MG63 (cell line): Measurements from ENCODE around the gene KDM4C. TPM values are rescaled to one million over a fixed set of nuclear protein-coding genes. Genes with fewer than 3 reads are reported as not detected.

Experiments used
- DNase-seq: peaks from one replicate; pipeline ENCODE4 v3.0.0-alpha.2; 2020
- H3K27me3 ChIP-seq: fragments of 250-450 bp; sonication (Bioruptor Pico); 2 replicates; pipeline ENCODE4 v1.5.1; 2020; ENCODE audit warnings: mild to moderate bottlenecking, moderate library complexity
- H3K36me3 ChIP-seq: fragments of 250-450 bp; sonication (Bioruptor Pico); 2 replicates; pipeline ENCODE4 v1.5.1; 2020; ENCODE audit warnings: mild to moderate bottlenecking, moderate library complexity
- H3K4me3 ChIP-seq: fragments of 250-450 bp; sonication (Bioruptor Pico); 2 replicates; pipeline ENCODE4 v1.5.1; 2020; ENCODE audit warnings: mild to moderate bottlenecking, moderate library complexity
- H3K9me3 ChIP-seq: fragments of 250-450 bp; sonication (Bioruptor Pico); 2 replicates; pipeline ENCODE4 v1.5.1; 2020; ENCODE audit warnings: mild to moderate bottlenecking, moderate library complexity
- total RNA-seq: library from RNA; depleted of rRNA; stranded (reverse); fragments of >200 nt; shearing (Covaris generic); gene quantifications from 2 replicates; pipeline ENCODE4 v1.2.3, GENCODE V29; 2014; ENCODE audit warnings: low replicate concordance

The KDM4C gene
- total RNA-seq, 1 experiment from 2014 or later: 1.8 TPM

DNA sequence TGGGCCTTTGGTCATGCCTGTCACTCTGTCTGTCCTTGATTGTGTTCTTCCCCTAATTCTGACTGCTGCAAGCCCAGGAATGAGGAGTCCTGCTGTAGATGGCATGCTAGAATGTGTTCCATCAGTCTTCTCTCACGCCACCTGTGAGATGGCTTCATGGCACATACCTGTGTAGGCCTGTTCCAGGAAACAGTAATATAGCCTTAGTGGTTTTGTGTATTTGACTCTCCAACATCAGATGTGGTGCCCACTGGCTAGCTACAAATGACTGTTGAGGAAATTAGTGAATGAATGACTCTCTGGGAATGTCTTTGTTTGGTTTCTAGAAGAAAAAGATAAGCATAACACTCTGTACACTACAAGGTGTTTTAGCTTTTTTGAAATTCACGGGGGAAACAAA, 367.5 kb downstream of the KDM4C start:
- DNase-seq: no peak
- Histone ChIP-seq H3K27me3 (no peaks in the 10 kb centered on the region), H3K9me3 (no peaks in the 10 kb centered on the region), H3K4me3 (no peak overlapping the region), H3K36me3 (no peaks in the 10 kb centered on the region)

DNA sequence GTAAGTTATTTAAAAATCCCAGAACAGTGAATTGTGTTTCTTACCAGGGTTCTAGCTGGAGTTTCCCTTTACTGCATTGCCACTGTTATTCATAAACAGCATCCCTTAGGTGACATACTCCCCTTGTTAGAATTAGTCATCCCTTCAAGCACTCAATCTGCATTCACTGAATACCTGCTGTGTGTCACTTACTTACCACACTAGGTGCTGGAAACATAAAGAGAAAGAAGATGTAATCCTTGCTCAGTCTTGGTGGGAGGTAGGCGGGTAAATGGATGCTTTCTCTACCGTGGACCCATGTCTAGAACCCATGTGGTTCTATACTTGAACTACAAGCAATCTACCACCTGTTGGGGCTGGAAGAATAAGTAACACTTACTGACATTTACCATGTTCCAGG, 371.6 kb downstream of the KDM4C start:
- DNase-seq: no peak

DNA sequence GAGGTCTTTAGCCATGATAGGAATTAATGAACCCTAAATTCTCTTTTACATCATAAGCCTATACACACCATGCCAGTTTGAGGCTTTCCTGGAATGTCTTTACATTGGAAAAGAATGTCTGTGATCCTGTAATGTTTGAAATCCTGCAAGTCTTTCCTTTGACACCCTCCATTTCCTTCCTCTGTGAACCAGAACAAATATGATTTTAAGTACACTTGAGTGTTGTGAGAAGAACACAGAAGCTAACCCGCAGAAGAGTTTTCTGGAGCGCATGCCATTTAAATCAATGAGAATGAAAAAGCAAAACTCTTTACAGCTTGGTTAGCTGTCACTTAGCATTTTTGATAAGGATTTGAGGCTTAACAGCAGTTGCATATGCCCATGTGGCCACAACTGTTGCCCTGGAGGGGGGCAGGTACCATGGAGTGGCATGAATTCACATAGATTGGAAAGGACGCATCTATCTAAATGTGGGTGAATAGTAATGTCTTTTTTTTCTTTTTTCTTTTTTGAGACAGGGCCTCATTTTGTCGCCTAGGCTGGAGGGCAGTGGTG, 372.6 kb downstream of the KDM4C start:
- H3K9me3 ChIP-seq: no peaks in the 10 kb centered on the region

More for the DNA sequence above, 371.6 kb downstream of the KDM4C start:
- H3K27me3 ChIP-seq: no peaks in the 10 kb centered on the region
- no peak overlapping the region for H3K4me3 ChIP-seq
- H3K36me3 ChIP-seq: no peaks in the 10 kb centered on the region
- H3K9me3 ChIP-seq: no peaks in the 10 kb centered on the region

DNA sequence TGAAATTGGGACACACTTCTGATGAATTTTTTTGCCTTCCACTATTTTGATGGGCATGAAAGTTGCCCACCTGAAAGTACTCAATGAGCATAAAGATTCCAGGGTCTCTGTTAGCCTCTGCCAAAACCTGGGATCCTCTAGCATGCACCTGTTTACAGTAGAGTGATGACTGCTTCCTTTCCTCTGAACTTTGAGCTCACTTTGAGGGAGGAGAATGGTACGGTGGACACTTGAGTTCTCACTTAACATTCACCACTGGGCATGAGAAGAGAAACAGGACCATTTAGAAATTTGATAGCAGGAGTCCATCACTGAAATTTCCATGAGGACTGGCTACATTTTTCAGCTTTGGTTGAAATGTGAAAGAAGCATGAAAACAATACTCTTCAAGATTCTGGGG, 374.8 kb downstream of the KDM4C start:
- H3K36me3 ChIP-seq: no peaks in the 10 kb centered on the region
- no peak overlapping the region for H3K4me3 ChIP-seq
- no peak for DNase-seq
- no peaks in the 10 kb centered on the region for H3K9me3 ChIP-seq
- no peaks in the 10 kb centered on the region for H3K27me3 ChIP-seq

More for the DNA sequence above, 372.6 kb downstream of the KDM4C start:
- DNase-seq: no peak
- Histone ChIP-seq H3K27me3 (no peaks in the 10 kb centered on the region), H3K4me3 (no peak overlapping the region), H3K36me3 (no peaks in the 10 kb centered on the region)

DNA sequence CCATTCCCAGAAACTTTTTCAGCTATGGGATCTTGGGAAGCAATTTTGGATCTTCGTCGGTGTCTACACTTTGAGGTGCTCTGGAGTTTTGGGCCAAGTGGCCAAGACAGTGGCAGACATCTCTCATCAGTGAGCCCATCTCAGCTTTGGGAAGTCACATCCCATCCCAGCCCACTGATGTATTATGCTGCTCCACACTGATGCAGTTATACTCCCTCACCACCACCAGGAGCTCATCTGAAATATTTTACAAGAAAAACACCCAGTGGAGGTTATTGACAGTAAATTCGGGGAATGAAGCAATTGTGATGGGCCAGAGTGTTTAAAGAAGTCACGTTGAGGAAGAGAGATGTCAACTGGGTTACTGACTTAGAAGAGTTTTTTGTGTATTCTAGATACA, 378.0 kb downstream of the KDM4C start:
- no peak overlapping the region for H3K4me3 ChIP-seq
- H3K9me3 ChIP-seq: no peaks in the 10 kb centered on the region
- H3K36me3 ChIP-seq: no peaks in the 10 kb centered on the region
- DNase-seq: no peak
- no peaks in the 10 kb centered on the region for H3K27me3 ChIP-seq

DNA sequence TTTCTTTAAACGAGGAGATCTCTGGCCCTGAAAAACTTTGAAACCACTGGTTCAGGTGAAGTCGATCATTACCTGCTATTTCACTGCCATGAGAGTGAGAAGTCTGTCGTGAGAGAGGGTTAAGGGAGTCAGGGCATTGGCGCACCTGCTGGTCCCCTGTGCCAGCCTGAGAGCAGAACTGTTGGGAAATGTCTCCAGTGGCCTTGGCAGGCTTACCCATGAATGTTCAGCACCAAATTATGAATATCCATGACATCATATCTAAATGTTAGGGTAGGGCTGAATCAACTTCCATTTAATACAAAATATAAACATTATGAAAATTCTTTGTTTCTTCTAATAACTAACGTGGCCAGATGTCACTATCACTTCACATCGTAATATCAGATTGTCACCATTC, 379.3 kb downstream of the KDM4C start:
- no peak for DNase-seq
- H3K9me3 ChIP-seq: no peaks in the 10 kb centered on the region
- no peaks in the 10 kb centered on the region for H3K27me3 ChIP-seq
- H3K4me3 ChIP-seq: no peak overlapping the region
- no peaks in the 10 kb centered on the region for H3K36me3 ChIP-seq

DNA sequence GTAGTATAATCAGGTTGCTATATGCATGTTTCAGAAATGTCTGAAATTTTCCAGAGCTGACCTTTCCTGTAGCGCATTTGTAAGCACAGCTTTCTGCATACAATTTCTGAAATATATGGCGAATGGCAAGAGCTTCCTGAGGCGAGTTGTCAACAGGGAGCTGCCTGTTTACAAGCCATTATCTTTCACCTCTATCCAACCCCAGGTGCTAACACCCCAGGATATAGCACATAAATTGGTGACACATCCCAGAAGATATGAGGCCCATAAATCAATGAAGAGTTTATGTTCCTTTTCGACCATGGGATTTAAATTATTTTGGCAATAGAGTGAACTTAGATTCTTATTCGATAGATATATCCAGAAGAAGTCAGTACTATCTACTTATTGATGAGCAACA, 379.8 kb downstream of the KDM4C start:
- H3K27me3 ChIP-seq: no peaks in the 10 kb centered on the region
- no peaks in the 10 kb centered on the region for H3K36me3 ChIP-seq
- H3K9me3 ChIP-seq: no peaks in the 10 kb centered on the region
- DNase-seq: no peak
- no peak overlapping the region for H3K4me3 ChIP-seq

DNA sequence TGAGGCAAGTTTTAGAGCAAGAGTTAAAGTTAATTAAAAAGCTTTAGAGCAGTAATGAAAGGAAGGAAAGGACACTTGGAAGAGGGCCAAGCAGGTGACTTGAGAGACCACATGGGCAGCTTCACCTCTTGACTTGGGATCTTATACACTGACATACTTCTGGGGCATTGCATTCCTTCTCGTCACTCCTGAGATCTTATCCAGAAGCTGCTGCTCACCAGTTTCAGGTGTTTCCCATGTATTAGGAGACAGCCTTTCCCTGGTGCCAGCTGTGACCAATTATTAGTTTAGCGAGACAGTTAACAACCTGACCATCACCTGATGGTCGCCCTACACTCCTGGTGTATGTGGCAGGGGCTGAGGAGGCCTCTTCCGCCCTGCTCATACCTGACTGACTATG, 382.1 kb downstream of the KDM4C start:
- Histone ChIP-seq H3K9me3 (no peaks in the 10 kb centered on the region), H3K4me3 (no peak overlapping the region), H3K27me3 (no peaks in the 10 kb centered on the region), H3K36me3 (no peaks in the 10 kb centered on the region)
- DNase-seq: no peak

DNA sequence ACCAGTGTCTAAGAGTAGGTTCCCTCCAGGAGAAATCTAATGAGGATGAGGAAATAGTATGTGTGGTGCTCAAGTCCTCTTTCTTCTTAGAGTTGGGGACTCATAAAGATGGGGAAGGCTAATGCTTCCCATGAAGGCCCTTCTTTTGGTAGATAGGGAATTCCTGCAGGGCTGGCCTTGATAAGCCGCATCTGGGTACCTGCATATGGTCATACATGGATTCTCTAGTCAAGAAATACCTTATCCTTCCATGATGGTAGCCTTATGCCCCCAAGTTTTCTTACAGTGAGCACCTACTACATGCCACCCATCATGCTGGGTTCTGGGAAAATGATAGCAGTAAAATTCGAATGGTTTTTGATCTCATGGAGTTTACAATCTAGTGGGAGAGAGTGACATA, 382.6 kb downstream of the KDM4C start:
- no peak for DNase-seq
- no peaks in the 10 kb centered on the region for H3K9me3 ChIP-seq
- no peaks in the 10 kb centered on the region for H3K27me3 ChIP-seq
- H3K36me3 ChIP-seq: no peaks in the 10 kb centered on the region
- H3K4me3 ChIP-seq: no peak overlapping the region

DNA sequence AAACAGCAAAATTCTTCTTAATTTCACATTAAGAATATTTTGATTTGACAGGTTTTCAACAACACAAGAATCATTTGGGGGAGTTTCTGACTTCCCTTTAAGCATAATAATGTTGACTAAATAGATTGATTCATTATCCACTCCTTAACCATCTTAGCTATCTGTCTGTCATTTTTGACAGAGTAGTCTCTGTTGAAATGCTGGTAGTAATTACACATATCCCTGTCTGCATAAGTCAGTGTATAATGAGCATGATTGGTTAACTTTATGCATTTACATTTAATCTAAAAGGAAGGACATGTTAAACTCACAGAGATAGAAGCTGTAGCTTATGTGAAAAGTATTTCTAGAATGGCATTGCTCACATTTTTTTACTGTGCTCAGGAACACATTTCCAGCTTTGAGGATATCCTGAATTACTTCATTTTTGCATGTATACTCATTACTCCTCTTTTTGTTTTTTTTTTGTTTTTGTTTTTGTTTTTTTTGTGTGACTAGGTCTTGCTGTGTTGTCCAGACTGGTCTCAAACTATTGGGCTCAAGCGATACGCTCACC, 385.9 kb downstream of the KDM4C start:
- Histone ChIP-seq H3K36me3 (no peaks in the 10 kb centered on the region), H3K9me3 (no peaks in the 10 kb centered on the region), H3K4me3 (no peak overlapping the region), H3K27me3 (no peaks in the 10 kb centered on the region)
- no peak for DNase-seq

DNA sequence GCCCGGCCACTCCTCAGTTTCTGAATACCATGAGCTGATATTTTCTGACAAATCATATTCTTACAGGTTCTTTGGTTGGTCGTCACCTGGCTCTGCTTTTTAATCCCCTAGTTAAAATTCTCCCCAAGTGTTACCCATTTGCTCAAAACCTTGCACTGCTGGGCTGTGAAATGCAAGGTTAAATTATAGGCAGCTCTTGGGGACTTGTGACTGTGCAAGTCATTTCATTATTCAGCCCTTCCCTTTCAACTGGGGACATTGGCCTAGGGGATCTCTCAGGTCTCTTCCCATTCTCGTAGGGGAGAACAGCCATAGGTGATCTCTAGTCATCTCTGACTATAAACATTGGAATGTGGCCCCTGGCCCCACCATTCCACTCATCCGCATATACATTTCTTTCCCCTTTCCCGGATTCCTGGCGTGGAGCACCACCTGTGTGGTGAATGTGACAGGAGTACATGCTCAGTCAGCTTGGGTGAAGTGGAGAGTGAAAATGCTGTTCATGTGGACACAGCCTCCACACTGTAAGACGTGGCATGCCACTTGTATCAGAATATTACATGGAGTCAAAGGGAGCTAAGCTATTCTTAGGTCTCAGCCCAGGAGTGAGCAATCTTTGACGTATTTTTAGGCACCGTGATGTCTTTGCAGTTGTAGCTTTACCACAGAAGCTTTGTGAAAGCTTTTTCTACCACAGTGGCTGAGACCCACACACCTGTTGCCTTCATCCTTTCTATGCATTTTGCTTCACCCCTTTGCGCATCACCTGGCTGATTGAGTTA, 386.7 kb downstream of the KDM4C start:
- Histone ChIP-seq H3K9me3 (no peaks in the 10 kb centered on the region), H3K36me3 (no peaks in the 10 kb centered on the region), H3K27me3 (no peaks in the 10 kb centered on the region), H3K4me3 (no peak overlapping the region)
- no peak for DNase-seq

DNA sequence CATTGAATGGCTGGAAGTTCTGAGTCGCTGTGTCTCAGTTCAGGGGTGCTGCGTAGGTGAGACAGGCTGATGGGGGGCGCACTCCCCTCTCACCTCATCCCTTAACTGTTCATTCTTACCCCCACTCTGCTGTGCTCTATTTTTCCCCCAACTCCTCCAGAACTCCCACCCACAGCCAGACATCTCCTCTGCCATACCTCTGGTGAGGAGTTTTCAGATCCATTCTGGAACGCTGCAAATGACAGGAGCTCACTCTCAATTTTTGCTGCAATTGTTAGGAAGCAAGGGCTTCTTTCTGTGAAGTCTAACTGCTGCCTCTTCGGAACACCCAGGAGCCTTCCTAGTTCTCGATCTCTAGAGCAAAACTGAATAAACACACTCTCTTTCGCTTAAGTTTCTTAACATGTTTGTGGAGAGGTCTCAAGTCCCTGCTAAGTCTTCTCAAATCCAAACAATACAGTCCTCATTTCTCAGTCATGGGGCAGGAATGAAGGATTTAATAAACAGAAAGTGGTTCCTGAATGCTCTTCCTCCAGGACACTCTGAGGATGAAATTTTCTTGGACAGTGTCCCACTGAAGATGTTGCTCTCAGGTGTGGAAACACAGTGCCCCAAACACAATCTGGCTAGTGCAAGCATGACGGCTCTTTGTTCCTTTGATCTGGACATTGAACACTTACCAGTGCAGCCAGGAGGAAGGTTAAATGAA, 387.7 kb downstream of the KDM4C start:
- DNase-seq: no peak
- H3K4me3 ChIP-seq: no peak overlapping the region
- no peaks in the 10 kb centered on the region for H3K9me3 ChIP-seq
- no peaks in the 10 kb centered on the region for H3K27me3 ChIP-seq
- H3K36me3 ChIP-seq: no peaks in the 10 kb centered on the region

DNA sequence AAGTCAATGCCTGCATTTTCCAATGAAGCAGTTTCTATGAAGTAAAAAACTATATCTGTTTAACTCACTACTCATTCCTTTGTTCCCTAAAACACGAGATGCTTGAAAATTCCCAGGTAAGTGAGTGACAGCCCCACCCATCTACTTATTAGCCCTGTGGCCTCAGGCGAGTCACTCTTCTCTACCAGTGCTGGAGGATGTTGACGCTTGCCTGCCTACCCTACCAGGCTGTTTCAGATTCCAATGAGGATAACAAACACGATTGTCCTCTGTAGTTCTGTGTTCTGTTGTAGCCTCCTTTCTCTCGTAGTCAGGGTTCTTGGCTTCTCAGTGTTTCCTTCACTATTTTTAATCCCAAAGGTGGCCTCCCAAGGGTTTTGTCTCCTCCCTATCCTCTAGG, 388.8 kb downstream of the KDM4C start:
- H3K27me3 ChIP-seq: no peaks in the 10 kb centered on the region
- H3K36me3 ChIP-seq: no peaks in the 10 kb centered on the region
- no peak overlapping the region for H3K4me3 ChIP-seq
- no peak for DNase-seq
- H3K9me3 ChIP-seq: no peaks in the 10 kb centered on the region

DNA sequence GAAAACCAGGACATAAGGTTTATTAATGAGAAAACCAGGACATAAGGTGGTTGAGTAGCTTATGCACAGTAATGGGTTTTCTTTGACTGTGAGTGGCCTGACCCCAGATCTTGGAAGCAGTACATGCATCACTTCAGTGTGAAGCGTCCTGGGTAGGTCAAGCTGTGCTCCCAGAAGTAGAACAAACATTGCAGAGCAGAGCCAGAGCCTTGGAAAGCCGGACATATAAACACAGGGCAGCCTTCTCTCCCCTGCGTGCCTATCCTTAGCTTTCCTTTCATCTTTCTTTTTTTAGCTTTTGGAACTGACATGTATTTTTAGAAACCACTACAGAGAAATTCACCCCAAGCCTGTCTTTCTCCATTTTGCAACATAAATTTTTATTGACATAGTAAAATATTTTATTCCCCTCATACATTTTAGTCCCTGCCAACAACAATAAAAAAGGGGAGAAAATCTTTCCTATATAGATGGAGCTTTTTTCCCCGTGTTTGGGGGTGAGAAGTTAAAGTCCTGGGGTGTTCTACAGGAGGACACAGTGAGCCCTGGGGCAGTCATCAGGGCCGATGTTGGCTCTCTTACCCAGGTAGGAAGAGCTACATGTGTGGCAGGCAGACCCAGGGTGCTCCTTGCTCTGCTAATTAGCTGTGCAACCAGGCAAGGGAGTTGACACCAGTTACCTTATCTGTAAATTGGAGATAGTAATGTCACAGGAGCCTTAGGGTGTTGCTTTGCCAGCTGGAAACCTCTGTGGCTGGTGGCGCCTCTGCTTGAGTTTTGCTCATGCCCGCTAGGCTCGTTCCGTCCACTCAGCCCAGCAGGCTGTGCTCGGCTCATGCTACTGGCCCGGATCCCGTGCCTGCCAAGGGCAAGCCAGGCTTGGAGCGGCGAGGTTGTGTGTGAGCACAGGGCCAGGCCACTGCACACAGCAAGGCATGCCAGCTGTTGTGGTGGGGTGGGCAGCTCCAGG, 389.6 kb downstream of the KDM4C start:
- no peaks in the 10 kb centered on the region for H3K9me3 ChIP-seq
- DNase-seq: no peak

DNA sequence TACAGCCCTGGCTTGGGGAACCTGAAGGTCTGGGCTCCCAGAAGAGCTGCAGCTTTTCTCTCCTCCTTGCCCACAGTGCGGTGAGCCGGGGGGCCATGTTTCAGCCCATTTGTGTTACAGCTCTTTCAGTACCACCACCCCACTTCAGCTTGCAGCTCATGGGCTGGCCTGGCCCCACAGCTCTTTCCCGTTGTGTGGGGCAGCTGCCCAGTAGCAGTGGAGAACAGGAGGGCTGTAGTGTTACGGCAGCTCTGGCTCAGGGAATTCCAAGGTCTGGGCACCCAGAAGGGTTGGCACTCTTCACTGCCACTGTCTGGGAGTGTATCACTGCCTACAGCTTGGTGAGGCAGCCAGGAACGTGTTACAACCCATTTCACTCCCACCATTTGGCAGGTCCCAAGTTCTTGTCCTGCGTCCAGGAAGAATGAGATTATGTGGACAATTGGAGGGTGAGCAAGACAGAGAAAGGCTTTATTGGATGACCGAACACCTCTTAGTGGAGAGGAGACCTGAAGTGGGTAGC, 390.5 kb downstream of the KDM4C start:
- no peak overlapping the region for H3K4me3 ChIP-seq

More for the DNA sequence above, 389.6 kb downstream of the KDM4C start:
- Histone ChIP-seq H3K27me3 (no peaks in the 10 kb centered on the region), H3K36me3 (no peaks in the 10 kb centered on the region), H3K4me3 (no peak overlapping the region)

DNA sequence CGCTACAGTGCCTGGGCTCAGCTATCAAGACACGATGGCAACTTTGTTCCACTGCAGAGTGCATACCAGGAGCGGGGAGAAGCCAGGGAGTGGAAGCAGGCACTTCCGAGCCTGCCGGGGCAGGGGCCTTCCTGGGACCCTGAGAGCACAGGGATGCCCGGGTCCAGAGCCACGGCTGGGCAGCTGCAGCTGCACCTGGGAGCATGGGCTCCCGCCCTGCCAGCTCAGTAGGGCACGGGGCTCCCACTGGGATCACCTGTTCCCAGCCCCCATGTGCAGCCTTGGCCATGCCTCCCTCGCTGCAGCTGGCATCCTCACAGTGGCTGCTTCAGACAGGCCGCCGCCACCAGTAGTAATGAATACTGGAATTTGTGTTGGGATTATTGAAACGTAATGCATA, 391.5 kb downstream of the KDM4C start:
- Histone ChIP-seq H3K9me3 (no peaks in the 10 kb centered on the region), H3K27me3 (no peaks in the 10 kb centered on the region), H3K4me3 (no peak overlapping the region), H3K36me3 (no peaks in the 10 kb centered on the region)
- no peak for DNase-seq

More for the DNA sequence above, 390.5 kb downstream of the KDM4C start:
- Histone ChIP-seq H3K36me3 (no peaks in the 10 kb centered on the region), H3K27me3 (no peaks in the 10 kb centered on the region), H3K9me3 (no peaks in the 10 kb centered on the region)
- DNase-seq: no peak
